Panc1 (cell line): ENCODE measurements around the gene PCED1A. TPM values are rescaled to one million over a fixed set of nuclear protein-coding genes. Genes with fewer than 3 reads are reported as not detected.
A peak's percentile ranks its signal among the peaks of the same experiment; 100 is the strongest.

ENCODE experiments used
- ATAC-seq: fragments of 200-7000 bp; cut with Tn5 transposase; 2 replicates; pipeline ENCODE4 v1.9.1; 2020; ENCODE audit warnings: mild to moderate bottlenecking, moderate library complexity
- BruUV-seq: library from RNA; stranded (reverse); fragments of 400-500 nt; replicated peaks from 2 replicates; lab custom pipeline; 2021; lab: Mats Ljungman, UMichigan
- CTCF ChIA-PET: fragments of 300-600 bp; sonication (Branson Sonifier 250); formaldehyde crosslinking; loops from one replicate; lab custom pipeline; 2022; ENCODE audit warnings: antibody characterized with exemption; lab: Charles Lee
- POLR2A ChIA-PET: fragments of 300-600 bp; sonication (Branson Sonifier 250); formaldehyde crosslinking; loops from one replicate; lab custom pipeline; 2022; ENCODE audit warnings: antibody characterized with exemption; lab: Charles Lee
- DNase-seq: peaks from one replicate; pipeline ENCODE4 v3.0.0-alpha.2; 2010; ENCODE audit warnings: low read depth, low spot score
- H3K27ac ChIP-seq: 2 replicates; pipeline ENCODE4 v1.5.1; 2011; ENCODE audit warnings: mild to moderate bottlenecking, low read length, inconsistent platforms
- H3K27me3 ChIP-seq: fragments of 200-500 bp; sonication (Bioruptor generic); 2 replicates; pipeline ENCODE4 v1.6.0; 2014; ENCODE audit warnings: low read length, inconsistent platforms; ENCODE audit not compliant: control insufficient read depth, insufficient read depth
- H3K36me3 ChIP-seq: fragments of 200-500 bp; sonication (Bioruptor generic); 2 replicates; pipeline ENCODE4 v1.5.1; 2014; ENCODE audit warnings: inconsistent platforms, mild to moderate bottlenecking, low read length, moderate library complexity; ENCODE audit not compliant: control insufficient read depth, insufficient read depth
- H3K4me1 ChIP-seq: 2 replicates; pipeline ENCODE4 v1.5.1; 2011; ENCODE audit warnings: inconsistent platforms, mild to moderate bottlenecking, low read length, moderate library complexity; ENCODE audit not compliant: control insufficient read depth, insufficient read depth
- H3K4me3 ChIP-seq, 2 experiments: 2 replicates each; pipeline ENCODE4 v1.5.1; 2011 to 2012; ENCODE audit warnings: low read depth in 2 of 2, low read length in 2 of 2, mild to moderate bottlenecking in 2 of 2, inconsistent platforms in 1 of 2, moderate library complexity in 1 of 2
- H3K9me3 ChIP-seq: fragments of 200-500 bp; sonication (Bioruptor generic); 2 replicates; pipeline ENCODE4 v1.5.1; 2014; ENCODE audit warnings: low read depth, mild to moderate bottlenecking, inconsistent platforms, low read length, moderate library complexity; ENCODE audit not compliant: control insufficient read depth, insufficient read depth
- CTCF ChIP-seq: fragments of 450-650 bp; IDR thresholded peaks from 2 replicates; pipeline ENCODE4 v1.5.1; 2017; ENCODE audit warnings: mild to moderate bottlenecking
- POLR2AphosphoS5 ChIP-seq: IDR thresholded peaks from 2 replicates; pipeline ENCODE4 v1.6.1; 2012; ENCODE audit warnings: mild to moderate bottlenecking, low read depth, low read length, moderate library complexity
- REST ChIP-seq, 2 experiments: IDR thresholded peaks; 2 replicates each; pipeline ENCODE4 v1.6.1; 2011 to 2012; ENCODE audit warnings: low read depth in 2 of 2, control low read depth in 1 of 2, low read length in 1 of 2, mild to moderate bottlenecking in 1 of 2, moderate library complexity in 1 of 2; ENCODE audit not compliant: insufficient read depth in 1 of 2
- SIN3A ChIP-seq: IDR thresholded peaks from 2 replicates; pipeline ENCODE4 v1.6.1; 2012; ENCODE audit warnings: low read depth, mild to moderate bottlenecking, low read length, moderate library complexity, borderline replicate concordance; ENCODE audit not compliant: insufficient read depth
- TCF7L2 ChIP-seq: IDR thresholded peaks from 2 replicates; pipeline ENCODE4 v1.6.1; 2011; ENCODE audit warnings: mild to moderate bottlenecking, low read depth, low read length, inconsistent platforms
- in situ Hi-C: cut with HindIII; loops from 2 replicates; pipeline ENCODE4 v1.10.0; 2016; ENCODE audit warnings: low sequenced_read_pairs, low pct_unique_long_range_greater_than_20kb
- intact Hi-C: fragments of 100-400 bp; cut with micrococcal nuclease; formaldehyde crosslinking; loops from one replicate; pipeline ENCODE4 v1.10.0; 2022; ENCODE audit not compliant: unreplicated experiment
- total RNA-seq: library from RNA; stranded (reverse); gene quantifications from one replicate; pipeline ENCODE4 v1.2.1, GENCODE V29; 2021; ENCODE audit not compliant: unreplicated experiment

The PCED1A gene
- total RNA-seq, 1 experiment from 2014 or later: 42.1 TPM

DNA sequence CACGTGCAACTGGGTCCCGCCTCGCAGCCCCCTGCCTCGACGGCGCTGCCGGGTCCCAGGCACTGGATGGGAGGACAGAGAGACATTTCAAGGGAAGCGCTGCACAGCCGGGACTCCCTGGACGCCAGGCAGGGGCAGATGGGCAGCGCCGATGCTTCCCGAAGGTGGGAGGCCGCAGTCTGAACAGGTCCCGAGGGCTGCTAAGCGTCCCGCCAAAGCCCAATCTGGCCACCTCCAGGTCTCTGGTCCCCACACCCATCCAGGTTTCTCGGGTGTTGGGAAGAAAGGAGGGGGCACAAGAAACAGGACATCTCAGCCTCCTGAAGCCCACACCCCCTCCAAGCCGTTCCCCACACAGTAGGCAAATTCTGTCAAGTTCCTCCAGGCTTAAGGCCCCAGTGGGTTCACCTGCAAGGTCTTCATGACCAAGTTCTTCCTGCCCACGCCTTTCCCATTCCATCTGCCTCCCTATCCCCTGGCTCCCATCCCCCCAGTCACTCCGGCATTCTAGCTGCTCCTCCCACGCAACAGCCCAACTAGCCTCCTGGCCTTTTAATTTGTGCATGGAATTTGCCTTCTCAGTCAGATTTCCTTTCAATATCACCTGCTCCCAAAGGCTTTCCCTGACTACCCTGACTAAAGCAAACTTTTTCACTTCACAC is 34.6 kb downstream of the PCED1A start:
- TF ChIP-seq TCF7L2 (no peak), REST (IDR thresholded peaks at IDR 0.05; ENCODE audit: insufficient read depth in 1 of 2, low read depth in 2 of 2, low read length in 1 of 2) (no peak), SIN3A (no peak), CTCF (no peak), POLR2AphosphoS5 (no peak)
- H3K36me3 ChIP-seq: no peaks in the 10 kb centered on the region
- in situ Hi-C loops (no loop called here), intact Hi-C loops (no loop called here)
- BruUV-seq: no TSS peak
- H3K4me3 ChIP-seq: no peak overlapping the region
- DNase-seq: no peak
- peaks cover 7% of the 10 kb centered on the region; the same call in 1 of the 2 replicates for H3K27me3 ChIP-seq
- ChIA-PET CTCF (no interaction called here), POLR2A (no interaction called here)
- H3K4me1 ChIP-seq: no peaks in the 10 kb centered on the region
- ATAC-seq: no peak
- H3K27ac ChIP-seq: no peak overlapping the region
- H3K9me3 ChIP-seq: no peaks in the 10 kb centered on the region

DNA sequence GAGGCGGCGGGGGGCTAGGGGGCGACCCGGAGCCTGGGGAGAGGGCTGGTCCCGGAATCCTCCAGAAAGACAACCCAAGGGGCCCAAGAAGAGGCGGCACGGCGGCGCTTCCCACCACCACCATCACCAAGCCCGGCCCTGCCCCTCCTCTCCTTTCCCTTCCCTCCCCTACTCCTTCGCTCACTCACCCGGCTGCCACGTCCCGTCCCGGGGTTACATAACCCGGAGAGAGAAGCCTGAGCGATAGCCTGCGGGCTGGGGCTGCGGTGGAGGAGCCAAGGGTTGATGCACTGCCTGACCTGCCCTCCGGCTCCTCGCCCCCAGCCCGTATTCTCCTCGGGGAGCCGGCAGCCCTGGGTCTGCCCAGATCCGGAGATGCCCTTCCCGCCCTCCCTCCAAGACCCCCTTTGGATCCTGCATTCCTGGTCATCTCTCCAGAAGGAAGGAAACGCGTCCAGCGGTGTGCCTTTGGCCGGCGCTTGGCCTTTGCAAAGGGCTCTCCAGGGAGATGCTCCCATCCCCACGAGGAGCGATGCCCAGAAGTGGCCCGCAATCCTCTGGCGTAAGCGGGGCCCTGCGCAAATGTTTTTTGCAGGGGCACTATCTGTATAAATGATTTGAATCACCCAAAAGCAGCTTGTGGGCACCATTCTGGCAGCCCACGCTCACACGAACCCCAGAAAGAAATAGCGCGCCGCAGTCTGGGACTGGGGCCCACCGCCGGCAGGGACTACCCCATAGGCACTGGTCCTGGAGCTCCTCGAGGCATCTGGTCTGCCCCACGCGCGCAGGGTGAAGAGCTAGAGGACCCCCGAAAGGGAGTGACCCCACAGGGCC is 35.4 kb downstream of the PCED1A start:
- no TSS peak for BruUV-seq
- intact Hi-C loops (no loop called here), in situ Hi-C loops (no loop called here)
- ATAC-seq (peak; percentile 72), DNase-seq (no peak)
- Histone ChIP-seq H3K4me3 (no peak overlapping the region), H3K36me3 (no peaks in the 10 kb centered on the region), H3K9me3 (no peaks in the 10 kb centered on the region), H3K27ac (no peak overlapping the region), H3K27me3 (peaks cover 7% of the 10 kb centered on the region; the same call in 1 of the 2 replicates), H3K4me1 (no peaks in the 10 kb centered on the region)
- CTCF ChIA-PET: no interaction called here
- TF ChIP-seq REST (IDR thresholded peaks at IDR 0.05; ENCODE audit: insufficient read depth in 1 of 2, low read depth in 2 of 2, low read length in 1 of 2) (no peak), TCF7L2 (no peak), SIN3A (no peak), POLR2AphosphoS5 (no peak), CTCF (no peak)
- POLR2A ChIA-PET: no interaction called here
